Upper lobe of right lung (tissue), 1 donor: ENCODE data around the gene MCEMP1. TPM values are rescaled to one million over a fixed set of nuclear protein-coding genes. Genes with fewer than 3 reads are reported as not detected.
"Not testable (repeated sequence)": the region's sequence is repeated elsewhere in the genome, so short reads cannot be mapped to it uniquely, and the experiment has no call there.

Experiments used
- ATAC-seq: fragments of 200-7000 bp; cut with Tn5 transposase; one replicate; pipeline ENCODE4 v1.9.1; 2020; ENCODE audit warnings: mild to moderate bottlenecking, moderate library complexity
- DNase-seq: peaks from one replicate; pipeline ENCODE4 v3.0.0-alpha.2; 2020
- H3K27ac ChIP-seq: fragments of 200-600 bp; one replicate; pipeline ENCODE4 v1.8.0; 2022
- H3K27me3 ChIP-seq: fragments of 200-600 bp; one replicate; pipeline ENCODE4 v1.8.0; 2022; ENCODE audit warnings: mild to moderate bottlenecking
- H3K36me3 ChIP-seq: fragments of 200-600 bp; one replicate; pipeline ENCODE4 v1.8.0; 2022
- H3K4me1 ChIP-seq: fragments of 200-600 bp; one replicate; pipeline ENCODE4 v1.8.0; 2022
- H3K4me3 ChIP-seq: fragments of 200-600 bp; one replicate; pipeline ENCODE4 v1.8.0; 2022; ENCODE audit warnings: mild to moderate bottlenecking
- H3K9me3 ChIP-seq: fragments of 200-600 bp; one replicate; pipeline ENCODE4 v1.8.0; 2022
- intact Hi-C: fragments of 100-400 bp; cut with DNase I; formaldehyde crosslinking; loops from one replicate; pipeline ENCODE4 v1.11.0; 2022
- total RNA-seq: library from RNA; stranded (reverse); fragmentation: NEBNext Ultra II Directional; extraction: Animal tissue kit (Norgen Biotek cat#: 25700); gene quantifications from one replicate; pipeline ENCODE4 v1.2.1, GENCODE V29; 2021
- TF ChIP-seq, protein P1 (sequence below): fragments of 200-600 bp; IDR thresholded peaks from one replicate; pipeline ENCODE4 v1.8.0; 2022; ENCODE audit warnings: antibody characterized with exemption
- donor health status: DM: no; HTN: yes; CAD: no; lungs with severe emphysema.

The MCEMP1 gene
- total RNA-seq, 1 donor from 2014 or later = 97.9 TPM

DNA sequence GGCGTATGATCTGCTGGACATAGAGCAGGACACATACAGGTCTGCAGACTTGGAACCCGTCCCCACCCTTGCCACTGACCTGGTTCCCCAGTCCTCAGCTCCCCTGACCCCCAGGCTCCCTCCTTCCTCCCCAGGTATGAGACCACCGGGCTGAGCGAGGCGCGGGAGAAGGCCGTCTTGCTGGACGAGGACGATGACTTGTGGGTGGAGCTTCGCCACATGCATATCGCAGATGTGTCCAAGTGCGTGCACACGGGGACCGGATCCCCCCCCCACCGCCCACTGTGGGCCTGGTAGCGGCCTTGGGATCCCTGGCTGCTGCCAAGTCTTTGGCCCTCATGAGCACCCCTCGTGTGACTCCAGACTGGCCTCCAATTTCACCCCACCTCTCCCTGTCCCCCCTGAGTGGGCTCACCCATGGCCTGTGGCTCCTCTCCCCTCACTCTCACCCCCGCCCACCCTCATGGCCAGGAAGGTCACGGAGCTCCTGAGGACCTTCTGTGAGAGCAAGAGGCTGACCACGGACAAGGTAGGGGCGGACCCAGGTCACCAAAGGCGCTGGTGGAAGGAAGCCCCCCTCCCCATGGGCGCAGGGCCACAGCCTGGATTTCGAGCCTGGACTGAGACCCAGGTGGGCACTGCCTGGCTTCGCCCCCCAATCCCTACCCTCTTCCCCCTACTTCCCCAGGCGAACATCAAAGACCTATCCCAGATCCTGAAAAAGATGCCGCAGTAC lies 34.4 kb upstream of the MCEMP1 start:
- H3K4me3 ChIP-seq = no peak overlapping the region
- intact Hi-C loops = no loop called here
- peaks cover 10% of the 10 kb centered on the region for H3K36me3 ChIP-seq
- ATAC-seq = no peak
- H3K27me3 ChIP-seq = peaks cover 5% of the 10 kb centered on the region
- TF ChIP-seq, protein P1, sequence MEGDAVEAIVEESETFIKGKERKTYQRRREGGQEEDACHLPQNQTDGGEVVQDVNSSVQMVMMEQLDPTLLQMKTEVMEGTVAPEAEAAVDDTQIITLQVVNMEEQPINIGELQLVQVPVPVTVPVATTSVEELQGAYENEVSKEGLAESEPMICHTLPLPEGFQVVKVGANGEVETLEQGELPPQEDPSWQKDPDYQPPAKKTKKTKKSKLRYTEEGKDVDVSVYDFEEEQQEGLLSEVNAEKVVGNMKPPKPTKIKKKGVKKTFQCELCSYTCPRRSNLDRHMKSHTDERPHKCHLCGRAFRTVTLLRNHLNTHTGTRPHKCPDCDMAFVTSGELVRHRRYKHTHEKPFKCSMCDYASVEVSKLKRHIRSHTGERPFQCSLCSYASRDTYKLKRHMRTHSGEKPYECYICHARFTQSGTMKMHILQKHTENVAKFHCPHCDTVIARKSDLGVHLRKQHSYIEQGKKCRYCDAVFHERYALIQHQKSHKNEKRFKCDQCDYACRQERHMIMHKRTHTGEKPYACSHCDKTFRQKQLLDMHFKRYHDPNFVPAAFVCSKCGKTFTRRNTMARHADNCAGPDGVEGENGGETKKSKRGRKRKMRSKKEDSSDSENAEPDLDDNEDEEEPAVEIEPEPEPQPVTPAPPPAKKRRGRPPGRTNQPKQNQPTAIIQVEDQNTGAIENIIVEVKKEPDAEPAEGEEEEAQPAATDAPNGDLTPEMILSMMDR = no peak
- H3K9me3 ChIP-seq = no peaks in the 10 kb centered on the region
- no peak overlapping the region for H3K27ac ChIP-seq
- H3K4me1 ChIP-seq = peaks cover 7% of the 10 kb centered on the region
- DNase-seq = no peak

DNA sequence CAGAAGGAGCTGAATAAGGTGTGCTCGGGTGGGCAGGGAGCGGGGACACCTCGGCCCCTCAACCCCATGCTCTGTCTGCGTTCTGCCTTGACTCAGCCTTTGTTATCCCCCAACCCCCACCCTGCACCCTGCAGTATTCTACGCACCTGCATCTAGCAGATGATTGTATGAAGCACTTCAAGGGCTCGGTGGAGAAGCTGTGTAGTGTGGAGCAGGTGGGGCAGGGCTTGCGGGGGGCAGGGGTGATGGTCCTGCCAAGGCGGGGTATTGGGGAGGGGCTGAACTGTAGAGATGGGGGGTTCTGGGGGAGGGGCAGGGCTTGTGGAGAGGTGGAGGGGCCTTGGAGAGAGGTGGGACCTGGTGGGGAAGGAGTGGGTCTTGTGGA lies 33.9 kb upstream of the MCEMP1 start:
- TF ChIP-seq, protein P1 = no peak
- DNase-seq (no peak), ATAC-seq (no peak)
- Histone ChIP-seq H3K27ac (no peak overlapping the region), H3K4me1 (peaks cover 4% of the 10 kb centered on the region), H3K9me3 (no peaks in the 10 kb centered on the region), H3K4me3 (no peak overlapping the region), H3K27me3 (peaks cover 5% of the 10 kb centered on the region), H3K36me3 (peaks cover 10% of the 10 kb centered on the region)
- intact Hi-C loops = no loop called here

DNA sequence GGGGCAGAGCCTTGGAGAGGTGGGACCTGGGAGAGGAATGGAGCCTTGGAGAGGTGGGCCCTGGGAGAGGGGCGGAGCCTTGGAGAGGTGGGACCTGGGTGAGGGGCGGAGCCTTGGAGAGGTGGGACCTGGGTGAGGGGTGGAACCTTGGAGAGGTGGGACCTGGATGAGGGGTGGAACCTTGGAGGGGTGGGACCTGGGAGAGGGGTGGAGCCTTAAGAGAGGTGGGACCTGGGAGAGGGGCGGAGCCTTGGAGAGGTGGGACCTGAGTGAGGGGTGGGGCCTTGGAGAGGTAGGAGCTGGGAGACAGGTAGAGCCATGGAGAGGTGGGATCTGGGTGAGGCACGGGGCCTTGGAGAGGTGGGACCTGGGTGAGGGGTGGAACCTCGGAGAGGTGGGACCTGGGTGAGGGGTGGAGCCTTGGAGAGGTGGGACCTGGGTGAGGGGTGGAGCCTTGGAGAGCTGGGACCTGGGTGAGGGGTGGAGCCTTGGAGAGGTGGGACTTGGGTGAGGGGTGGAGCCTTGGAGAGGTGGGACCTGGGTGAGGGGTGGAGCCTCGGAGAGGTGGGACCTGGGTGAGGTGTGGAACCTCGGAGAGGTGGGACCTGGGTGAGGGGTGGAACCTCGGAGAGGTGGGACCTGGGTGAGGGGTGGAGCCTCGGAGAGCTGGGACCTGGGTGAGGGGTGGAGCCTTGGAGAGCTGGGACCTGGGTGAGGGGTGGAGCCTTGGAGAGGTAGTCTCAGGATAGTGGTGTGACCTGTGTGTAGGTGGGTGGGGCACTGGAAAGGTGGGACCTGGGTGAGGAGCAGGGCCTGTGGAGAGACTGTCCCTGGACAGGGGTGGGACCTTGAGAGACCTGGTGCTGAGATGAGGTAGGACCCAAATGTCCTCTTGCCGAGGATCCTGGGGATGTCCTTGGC lies 33.0 kb upstream of the MCEMP1 start:
- H3K27ac ChIP-seq, H3K4me1 ChIP-seq, H3K4me3 ChIP-seq, H3K9me3 ChIP-seq, intact Hi-C loops, H3K27me3 ChIP-seq: not testable (repeated sequence)
- DNase-seq (peak; percentile 67), ATAC-seq (peak; percentile 6)
- peaks cover 10% of the 10 kb centered on the region for H3K36me3 ChIP-seq

DNA sequence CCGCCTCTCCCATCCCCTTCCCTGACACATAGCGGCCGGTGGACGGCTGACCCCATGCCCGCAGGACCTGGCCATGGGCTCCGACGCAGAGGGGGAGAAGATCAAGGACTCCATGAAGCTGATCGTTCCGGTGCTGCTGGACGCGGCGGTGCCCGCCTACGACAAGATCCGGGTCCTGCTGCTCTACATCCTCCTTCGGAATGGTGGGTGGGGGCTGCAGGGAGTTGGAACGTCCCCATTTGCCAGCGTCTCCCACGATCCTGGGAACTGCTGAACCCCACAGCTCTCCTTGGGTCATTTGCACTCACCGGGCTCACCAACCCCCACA lies 32.4 kb upstream of the MCEMP1 start:
- no peak for DNase-seq
- no peaks in the 10 kb centered on the region for H3K9me3 ChIP-seq
- no peaks in the 10 kb centered on the region for H3K27me3 ChIP-seq
- H3K4me3 ChIP-seq = no peak overlapping the region
- peaks cover 10% of the 10 kb centered on the region for H3K36me3 ChIP-seq
- no peak overlapping the region for H3K27ac ChIP-seq
- intact Hi-C loops = no loop called here
- TF ChIP-seq, protein P1 = no peak
- H3K4me1 ChIP-seq = no peaks in the 10 kb centered on the region
- ATAC-seq = no peak

DNA sequence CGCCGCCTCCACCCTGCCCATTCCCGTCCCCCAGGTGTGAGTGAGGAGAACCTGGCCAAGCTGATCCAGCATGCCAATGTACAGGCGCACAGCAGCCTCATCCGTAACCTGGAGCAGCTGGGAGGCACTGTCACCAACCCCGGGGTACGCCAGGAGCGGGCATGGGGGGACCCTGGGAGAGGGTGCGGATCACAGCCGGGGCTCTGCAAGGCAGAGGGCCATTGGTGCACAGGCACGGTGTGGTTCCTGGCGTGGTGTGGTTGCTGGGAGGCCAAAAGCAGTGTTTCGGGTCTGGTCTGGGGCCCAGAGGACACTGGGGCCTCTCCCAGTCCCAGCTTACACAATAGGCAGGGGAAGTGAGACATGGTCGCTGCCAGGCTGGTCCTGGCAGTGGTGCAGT lies 31.7 kb upstream of the MCEMP1 start:
- Histone ChIP-seq H3K4me3 (no peak overlapping the region), H3K27me3 (no peaks in the 10 kb centered on the region), H3K9me3 (no peaks in the 10 kb centered on the region), H3K4me1 (no peaks in the 10 kb centered on the region), H3K27ac (no peak overlapping the region), H3K36me3 (peaks cover 10% of the 10 kb centered on the region)
- DNase-seq (no peak), ATAC-seq (peak; percentile 51)
- TF ChIP-seq, protein P1 = no peak
- intact Hi-C loops = no loop called here

DNA sequence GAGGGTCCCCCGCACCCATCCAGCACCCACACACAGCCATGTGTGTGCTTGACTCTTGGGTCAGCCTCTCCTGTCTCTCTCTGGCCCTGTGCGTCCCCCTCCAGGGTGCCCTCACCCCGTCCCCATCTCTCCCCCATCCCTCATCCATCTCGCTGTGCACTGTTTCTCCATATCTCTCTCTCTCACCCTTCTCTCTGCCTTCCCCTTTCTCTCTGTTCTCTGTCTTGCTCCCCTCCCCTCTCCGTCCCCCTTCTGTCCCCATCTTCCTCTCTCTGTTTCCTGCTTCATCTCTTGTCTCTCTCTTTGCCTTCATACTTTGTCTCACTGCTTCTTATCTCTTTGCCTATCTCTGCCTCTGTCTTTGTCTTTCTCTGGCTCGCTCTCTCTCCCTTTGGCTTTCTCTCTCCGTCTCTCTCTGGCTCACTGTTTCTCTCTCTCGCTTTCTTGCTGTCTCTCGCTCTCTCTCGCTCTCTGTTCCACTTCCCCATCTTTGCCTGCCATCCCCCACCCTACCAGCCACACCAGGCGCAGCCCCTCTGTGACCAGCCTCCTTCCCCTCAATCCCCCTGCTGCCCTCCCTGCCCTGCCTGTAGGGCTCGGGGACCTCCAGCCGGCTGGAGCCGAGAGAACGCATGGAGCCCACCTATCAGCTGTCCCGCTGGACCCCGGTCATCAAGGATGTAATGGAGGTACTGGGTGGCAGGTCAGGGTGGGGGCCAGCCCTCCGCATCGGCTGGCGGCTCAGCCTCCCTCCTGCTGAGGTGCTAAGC lies 31.0 kb upstream of the MCEMP1 start:
- no peak for DNase-seq
- H3K36me3 ChIP-seq = peaks cover 10% of the 10 kb centered on the region
- H3K4me3 ChIP-seq = no peak overlapping the region
- no peaks in the 10 kb centered on the region for H3K4me1 ChIP-seq
- intact Hi-C loops = no loop called here
- TF ChIP-seq, protein P1 = no peak
- ATAC-seq = no peak
- no peak overlapping the region for H3K27ac ChIP-seq
- H3K9me3 ChIP-seq = no peaks in the 10 kb centered on the region
- no peaks in the 10 kb centered on the region for H3K27me3 ChIP-seq
